AG08396 (cell line): ENCODE results near the gene MLLT10.

Experiments
- DNase-seq: peaks from one replicate; pipeline ENCODE4 v3.0.0; 2012; ENCODE audit warnings: low spot score, mixed read lengths

The MLLT10 gene

DNA sequence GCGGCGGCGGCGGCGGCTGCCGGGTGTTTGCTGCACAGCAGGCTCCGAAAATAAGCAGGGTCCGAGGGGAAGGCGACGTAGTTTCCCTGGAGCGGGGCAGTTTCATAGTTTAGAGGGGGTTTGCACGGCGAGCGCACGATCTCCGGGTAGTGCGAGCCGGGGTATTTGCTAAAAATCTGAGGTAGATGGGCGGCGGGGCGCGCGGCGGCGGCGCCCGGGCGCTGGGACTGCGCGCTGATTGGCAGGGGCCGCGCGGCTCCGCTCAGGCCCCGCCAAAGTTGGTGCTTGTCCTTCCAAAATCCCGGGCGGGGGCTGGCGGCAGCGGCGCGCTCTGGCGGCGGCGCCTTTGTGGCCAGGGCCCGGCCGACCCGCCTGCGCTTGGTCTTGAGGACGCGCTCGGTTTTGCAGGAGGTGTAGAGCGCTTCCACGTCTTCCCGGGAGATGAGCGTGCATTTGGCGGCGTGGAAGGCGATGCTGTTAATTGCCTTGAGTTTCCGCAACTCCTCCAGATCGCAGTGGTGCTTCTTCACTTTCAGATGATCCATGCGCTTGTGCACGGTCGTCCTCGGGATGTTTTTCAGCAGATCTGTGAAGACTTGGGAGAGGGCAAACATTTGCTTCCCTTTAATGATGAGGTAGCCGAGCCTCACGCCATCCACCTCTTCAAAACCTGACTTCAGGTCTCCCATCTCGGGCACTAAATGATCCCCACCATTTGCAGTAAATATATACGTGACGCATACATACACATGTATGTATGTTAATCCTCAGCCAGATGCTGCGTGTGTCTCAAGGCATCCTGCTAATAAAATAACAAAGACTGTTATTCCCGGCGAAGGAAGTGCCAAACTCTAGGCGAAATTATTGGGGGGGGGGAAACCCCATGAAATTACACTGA lies 16.6 kb upstream of the MLLT10 start:
- peak; percentile 74 for DNase-seq

DNA sequence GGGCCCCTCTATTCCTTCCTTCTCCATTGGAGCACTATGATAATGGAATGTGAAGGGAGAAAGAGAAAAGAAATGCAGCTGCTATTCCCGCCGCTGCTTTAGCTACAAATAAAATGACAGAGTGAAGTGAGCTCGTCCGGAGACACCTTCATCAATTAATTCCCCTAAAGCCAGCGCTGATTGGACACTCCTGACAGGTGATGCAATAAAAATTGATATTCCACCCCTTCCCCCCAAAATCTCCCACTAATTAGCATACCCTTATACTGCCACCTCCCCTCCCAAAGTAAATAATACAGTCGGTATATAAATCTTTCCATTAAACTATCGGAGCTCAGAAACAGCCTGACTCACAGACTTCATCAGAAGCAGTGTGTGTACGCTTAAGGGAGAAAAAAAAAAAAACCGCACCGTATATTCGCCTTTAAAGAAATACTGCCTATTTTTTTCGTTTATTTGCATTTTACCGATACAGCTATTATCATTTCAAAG lies 15.8 kb upstream of the MLLT10 start:
- no peak for DNase-seq

DNA sequence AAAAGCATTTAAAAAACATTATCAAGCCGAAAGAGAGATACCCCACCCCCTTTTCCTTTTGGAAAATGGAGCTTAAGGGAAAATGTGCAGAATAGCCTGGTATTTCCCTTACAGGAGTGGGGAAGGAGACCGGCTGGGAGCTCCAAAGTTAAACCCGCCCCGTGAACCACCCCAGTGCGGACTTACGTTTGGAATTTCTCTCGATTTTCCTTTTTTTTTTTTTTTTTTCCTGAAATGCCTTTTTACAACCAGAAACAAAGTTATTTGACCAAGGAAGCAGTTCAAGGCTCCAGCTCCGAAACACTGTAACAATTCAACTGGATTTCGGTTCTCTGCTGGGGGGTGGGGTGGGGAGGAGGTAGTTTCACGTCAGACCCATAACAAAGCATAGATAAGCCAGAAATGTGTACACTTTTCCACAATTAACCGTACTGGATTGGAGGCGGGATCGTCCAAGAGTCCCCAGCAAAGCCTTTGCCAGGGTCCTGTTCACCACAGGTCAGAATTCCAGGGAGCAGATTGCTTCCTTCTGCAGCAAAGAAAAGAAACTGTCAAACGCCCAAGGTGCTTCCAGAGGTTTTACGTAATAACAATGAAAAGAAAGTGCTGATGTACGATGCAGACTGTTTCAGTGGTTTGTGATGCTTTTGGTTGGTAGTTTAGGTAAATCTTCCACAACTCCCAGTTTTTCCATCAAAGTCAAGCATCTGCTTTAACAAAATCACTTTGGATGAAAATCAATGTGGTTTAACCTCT lies 15.2 kb upstream of the MLLT10 start:
- no peak for DNase-seq

DNA sequence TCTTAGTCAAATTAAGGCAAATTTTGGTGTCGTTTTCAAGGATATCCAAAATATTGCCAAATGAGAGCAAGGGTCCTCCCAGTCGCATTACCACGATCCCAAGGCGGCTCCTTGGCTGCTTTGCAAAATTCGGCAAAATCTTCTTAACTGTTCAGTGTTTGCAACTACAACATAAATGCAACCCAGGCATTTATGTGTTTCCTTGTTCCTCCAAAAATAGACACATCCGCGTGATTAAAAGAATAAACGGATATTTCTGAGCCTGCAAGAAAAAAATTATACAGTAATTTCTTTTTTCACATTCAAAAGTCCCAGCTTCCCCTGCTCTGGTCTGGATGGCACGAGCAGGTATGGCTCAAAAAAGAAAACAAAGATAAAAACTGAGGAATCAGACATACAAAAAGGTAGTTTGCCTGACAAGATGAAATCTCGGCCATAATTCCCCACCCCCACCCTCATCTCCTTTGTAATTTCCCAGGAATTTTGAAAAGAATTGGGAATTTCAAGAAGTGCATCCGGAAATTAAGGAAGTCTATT lies 14.6 kb upstream of the MLLT10 start:
- no peak for DNase-seq

DNA sequence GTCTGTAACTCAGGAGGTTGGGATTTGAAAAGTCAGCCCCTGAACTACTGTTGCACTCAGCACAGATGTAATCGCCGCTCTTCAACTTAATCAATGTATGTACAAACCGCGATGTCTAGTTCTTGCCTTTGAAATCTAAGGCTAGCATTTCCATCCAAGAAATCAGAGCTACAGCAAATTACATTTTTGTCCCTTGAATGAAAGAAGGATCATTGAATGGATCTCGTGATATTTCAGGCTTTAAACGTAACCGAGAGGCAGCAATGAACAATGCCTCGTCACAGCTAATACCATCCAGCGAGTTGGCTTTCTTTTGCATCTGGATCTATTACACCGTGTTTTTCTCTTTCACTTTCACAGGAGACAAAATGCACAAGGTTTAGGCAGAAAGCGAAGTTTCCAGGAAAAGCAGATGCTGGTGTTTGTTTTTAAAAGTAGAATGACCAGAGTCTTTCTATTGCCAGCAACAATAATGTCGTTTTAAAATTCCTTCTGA lies 14.0 kb upstream of the MLLT10 start:
- DNase-seq: peak; percentile 62

DNA sequence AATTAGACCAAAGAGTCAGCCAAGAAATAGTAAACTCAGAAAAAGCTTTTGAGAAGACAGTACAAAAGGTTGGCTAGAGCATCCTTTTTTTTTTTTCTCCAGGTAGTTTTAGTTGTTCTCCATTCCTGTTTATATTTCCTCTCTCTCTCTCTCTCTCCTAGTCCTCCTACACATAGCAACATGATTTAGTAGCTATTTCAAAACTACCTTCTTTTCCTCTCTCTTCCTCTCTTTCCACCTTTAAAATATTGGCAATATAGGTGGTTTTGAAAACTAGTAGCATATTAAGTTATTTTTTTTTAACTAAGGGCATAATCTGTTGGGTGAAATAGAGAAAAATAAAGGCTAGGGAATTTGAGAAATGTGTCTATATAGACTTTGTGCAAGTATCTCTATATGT lies 13.5 kb upstream of the MLLT10 start:
- no peak for DNase-seq

DNA sequence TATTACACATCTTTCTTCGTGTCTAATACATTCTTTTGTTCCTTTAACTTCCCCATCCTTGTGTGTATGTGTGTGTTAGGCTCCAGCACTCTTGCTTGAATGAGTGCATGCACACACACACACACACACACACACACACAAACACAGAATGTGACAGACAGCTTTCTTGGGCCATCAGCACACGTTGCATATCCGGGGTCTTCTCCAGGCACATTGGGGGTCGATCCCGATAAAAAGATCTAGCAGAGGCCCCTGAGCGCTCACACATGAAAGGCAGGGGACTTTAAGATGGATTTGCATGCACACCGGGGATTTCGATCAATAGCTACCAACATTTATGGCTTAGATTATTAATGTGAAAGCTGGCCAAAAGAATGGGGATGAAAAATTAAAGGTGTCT lies 13.1 kb upstream of the MLLT10 start:
- no peak for DNase-seq

DNA sequence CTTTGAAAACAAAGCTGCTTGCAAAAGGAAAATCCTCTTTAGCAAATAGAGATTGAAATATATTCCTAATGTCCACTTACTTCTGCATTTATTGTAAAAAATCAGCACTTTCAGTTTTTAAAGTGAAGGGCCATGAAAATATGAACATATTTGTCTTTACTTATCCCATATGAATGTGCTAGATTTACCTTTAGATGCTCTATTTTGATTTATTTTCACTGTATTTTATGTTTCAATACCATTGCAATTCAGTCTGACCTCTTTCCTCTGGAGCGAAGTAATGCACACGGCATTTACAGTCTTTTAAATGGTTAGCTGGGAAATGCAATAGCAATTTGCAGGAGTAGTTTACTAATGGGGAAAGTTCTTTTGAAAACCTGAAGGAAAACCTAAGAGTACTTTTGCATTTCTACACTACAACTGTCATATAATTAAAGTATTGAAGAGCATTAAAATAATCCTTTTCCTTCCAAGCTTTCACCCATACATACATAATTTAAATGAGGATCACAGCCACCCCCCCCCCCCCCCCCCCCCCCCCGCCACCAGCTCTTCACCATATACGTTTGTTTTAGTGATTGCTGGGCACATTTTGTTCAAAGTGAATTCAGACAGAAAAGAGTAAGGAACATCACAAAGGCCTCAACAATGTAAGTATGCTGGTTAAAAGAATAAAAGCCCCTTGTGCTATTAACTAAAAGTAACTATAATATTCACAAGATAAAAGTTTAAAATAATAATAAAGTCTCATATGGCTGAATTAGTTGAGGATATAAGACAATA lies 12.1 kb upstream of the MLLT10 start:
- no peak for DNase-seq

DNA sequence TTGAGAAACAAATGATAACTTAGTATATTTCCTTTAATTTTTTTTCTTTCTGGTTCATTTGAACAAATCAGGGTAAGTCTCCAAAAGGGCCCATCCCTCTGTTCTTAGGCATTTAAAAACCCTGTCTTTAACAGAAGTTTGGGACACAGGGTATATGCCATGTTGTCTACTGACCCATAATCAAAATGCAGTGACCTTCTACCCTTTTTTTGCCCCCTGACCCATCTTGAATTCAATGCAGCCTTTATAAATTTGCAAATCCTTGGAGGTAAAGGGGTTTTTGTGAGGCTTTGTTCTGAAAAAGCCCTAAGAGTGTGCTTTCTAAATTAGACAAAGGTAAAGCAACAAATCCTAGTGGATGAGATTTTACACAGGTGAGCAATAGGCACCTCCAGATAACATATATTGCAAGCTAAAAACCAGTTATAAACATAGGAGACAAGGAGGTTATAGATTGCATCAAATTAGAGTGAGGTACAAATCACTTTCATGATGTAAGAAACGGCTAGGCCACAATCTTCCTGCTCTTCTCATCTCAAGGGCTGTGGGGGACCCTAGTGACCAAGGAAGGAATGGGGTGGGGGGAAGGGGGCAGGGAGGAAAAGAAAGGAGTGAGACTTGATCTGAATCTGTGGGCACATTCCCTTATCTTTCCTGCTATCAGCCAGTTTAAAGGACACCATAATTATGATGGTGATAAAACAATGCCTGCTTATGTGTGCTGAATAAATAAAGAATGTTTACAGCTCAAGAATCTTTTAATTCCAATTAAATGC lies 11.2 kb upstream of the MLLT10 start:
- DNase-seq: no peak

DNA sequence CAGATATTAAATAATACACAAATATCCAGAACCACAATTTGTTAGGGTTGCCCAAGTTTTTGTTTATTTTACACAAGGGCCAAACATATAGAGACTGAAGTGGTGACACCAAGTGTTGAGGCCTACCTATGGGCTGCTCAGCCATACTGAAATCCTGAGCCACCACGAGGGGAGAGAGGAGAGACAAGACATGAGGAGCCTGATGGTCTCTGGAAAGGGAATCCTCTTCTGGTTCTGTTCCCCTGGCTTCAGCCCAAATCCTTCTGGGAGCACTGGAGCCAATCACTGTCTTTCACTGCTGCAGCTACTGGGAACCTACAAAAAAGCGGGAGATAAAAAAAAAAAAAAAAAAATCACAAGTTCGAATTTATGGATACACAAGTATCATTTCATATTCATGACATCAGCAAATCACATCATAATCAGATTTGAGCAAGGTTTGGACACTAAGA lies 10.4 kb upstream of the MLLT10 start:
- DNase-seq: no peak

DNA sequence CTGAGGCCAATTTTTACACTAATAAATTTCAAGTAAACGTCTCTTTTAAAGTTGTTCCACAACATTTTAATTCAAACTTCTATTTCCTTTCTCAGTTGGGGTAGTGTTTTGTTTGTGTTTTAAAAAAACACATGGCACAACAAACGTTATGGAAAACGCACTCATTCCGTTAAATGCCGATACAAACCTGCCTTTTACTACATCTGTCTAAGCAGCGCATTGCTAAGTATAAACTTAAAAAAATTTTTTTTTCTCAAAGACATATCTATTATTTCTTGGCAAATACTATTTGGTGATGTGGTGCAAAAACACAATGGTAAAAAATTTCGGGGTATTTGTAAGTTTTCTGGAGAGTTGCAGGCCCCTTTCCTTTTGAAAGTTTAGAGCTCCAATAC lies 9.9 kb upstream of the MLLT10 start:
- no peak for DNase-seq

DNA sequence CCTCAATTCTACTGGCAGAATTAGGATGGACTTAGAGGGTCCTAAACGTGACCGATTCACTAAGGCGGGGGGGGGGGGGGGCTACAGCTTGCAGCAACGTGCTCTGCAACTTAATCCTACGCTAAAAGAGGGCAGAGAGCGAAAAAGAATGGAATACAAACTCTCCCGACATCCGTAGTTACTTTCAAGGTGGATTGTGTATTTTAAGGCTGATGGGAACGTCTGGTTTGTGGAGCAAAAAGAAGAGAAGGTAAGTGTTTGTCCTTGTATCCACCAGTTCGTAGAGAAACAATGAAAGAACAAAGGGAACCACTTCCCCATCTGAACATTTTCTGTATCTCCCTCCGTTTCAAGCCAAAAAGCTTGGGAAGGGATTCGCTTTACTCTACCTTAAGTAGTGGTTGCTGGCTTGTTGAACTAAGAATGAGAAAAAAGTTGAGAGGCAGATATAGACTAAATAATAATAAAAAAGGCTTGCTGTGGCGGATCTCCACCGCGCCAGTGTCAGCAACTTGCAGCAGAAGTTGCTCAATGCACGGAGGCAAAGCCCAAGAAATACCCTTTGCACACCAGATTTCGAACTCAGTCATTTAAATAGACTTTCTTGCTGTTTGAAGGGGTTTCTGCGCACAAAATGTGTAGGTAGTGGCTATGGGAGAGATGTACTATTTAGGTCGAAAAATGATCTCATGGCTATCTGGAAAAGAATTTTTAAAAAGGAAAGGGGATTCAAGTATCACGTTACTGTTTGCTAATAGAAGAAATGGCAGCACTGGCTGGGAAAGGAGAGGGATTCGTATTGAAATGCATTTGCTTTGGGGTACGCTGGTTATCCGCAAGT lies 9.3 kb upstream of the MLLT10 start:
- no peak for DNase-seq

DNA sequence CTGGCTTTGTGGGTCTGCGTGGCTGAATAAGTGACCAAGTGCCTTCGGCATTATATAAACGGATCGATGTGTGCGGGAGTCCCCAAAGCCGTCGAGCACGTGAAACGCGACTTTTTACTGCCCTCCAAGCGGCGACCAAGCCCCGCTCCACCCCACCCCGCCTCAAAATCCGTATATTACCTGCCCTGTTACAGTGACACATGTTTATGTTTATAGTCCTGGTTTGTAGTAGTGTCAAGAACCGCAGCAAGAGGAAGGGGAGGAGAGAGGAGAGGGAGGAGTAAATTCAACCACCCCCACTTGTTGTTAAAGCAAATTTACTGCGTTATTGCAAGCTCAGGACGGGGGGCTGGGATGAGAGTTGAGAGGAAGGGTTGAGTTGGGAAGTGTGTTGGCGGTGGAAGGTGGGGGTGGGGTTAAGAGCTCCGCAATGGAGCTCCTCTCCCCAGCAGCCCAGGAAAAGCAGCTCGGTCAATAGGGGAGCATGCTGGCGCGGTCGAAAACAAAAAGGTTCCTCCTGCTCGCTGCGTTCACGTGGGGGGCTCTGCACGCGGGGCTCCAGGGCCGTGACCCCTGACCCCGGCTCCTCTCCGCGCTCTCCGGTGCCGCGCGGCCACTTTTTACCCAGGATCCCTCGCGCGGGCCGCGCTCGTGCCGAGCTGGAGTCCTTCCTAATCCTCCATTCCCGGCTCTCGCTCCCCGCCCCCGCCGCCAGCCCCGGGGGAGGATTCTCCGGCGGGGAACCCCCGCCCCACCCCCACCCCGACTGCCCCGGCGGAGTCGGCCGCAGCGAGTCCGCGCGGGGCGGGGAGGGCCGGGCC lies 8.5 kb upstream of the MLLT10 start, which contains the start of gene SKIDA1:
TSS of gene SKIDA1 (minus strand) at position 316 of the 821 bp plus-strand sequence. CDS start 7,860 bp downstream, outside the sequence.
- DNase-seq: peak; percentile 82

DNA sequence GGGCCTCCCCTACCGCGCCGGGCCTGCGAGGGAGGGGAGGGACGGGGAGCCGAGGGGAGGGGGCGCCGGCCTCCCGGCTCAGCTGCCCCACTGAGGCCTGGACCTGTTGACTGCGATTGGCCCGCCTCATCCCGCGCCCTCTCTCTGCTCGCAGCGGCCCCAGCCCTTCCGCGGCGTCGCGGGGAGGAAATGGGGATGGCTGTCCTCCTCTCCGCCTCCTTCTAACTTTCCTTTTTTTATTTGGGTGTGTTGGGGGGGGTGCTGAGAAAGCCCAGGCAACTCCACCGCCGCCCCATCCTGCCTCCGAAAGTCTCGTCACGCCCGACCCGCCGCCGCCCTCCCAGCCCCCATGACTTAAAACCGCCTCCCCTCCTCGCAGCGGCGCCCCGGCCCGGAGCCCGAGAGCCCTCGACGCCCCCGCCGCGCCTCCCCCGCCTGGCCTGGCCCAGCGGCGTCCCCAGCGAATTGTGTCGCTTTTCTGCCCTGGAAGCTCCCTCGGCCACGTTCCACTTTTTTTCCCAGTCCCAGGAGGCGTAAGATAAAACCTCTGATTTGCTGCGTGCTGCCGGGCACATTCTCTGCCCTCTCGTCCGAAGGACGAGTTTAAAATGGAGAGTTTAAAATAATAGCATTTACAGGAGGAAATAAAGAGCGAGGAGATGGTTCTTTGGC lies 7.7 kb upstream of the MLLT10 start:
- DNase-seq: peak; percentile 67

DNA sequence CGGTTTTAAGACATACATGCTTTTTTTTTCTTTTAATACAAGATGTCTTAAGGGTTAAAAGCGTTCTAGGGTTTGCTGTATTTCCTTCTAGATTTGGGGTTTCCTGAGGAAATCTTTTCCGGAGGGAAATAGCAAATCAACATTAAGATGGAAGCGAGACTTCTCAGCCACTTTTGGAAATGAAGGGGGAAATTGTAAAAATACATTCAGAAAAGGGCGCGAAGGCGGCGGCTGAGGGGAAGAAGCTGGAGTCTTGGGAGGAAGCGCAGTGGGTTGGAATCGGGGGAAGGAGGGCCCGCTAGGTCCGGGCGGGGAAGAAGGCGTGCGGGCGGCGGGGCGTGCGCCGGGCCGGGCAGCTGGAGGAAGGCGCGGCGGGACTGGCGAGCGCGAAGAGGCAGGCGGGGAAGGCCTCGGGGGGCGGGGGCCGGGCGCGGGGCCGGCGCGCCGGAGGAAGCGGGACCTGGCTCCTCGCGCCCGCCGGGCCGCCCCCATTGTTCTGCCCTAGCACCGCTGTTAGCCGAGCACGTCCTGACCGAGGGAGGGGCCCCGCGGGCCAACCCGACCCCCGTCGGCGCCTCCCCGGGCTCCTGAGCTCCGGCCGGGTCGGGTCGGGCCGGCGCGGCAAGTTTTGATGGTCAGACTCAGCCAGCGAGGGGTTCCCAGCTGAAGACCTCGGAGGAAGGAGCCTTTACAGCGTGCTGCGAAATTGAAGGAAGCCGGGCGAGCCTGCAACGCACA lies 7.0 kb upstream of the MLLT10 start:
- DNase-seq: peak; percentile 67

DNA sequence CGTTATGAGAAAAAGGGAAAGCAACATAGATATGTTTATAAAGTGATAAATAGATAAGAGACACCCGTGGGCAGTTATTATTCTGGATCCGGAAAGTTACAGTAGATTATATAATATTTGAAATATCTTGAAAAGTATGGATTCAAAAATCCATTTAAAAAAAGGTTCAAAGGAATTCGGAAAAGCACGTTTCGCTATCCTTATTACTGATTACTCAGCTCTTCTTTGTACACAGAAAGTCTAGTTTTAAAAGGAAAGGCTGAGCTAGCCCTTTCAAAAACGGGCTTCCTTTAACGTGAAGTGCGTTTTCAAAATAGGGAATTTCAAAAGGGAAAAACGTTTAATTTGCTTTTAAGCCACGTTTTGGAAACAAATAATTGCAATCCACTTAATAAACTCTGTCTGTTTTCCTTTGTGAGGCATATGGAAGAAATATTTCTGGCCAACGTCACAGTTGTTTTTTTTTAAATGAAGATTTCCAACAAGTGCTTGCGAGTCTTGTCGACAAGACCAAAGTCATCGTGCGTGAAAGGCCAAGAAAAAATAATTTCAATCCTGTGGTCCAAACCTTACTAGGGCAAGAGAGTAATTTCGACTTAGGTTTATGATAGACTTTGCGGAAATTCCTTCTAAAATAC lies 6.3 kb upstream of the MLLT10 start:
- no peak for DNase-seq
